ENCODE data around the gene BRD4.

The BRD4 gene

DNA sequence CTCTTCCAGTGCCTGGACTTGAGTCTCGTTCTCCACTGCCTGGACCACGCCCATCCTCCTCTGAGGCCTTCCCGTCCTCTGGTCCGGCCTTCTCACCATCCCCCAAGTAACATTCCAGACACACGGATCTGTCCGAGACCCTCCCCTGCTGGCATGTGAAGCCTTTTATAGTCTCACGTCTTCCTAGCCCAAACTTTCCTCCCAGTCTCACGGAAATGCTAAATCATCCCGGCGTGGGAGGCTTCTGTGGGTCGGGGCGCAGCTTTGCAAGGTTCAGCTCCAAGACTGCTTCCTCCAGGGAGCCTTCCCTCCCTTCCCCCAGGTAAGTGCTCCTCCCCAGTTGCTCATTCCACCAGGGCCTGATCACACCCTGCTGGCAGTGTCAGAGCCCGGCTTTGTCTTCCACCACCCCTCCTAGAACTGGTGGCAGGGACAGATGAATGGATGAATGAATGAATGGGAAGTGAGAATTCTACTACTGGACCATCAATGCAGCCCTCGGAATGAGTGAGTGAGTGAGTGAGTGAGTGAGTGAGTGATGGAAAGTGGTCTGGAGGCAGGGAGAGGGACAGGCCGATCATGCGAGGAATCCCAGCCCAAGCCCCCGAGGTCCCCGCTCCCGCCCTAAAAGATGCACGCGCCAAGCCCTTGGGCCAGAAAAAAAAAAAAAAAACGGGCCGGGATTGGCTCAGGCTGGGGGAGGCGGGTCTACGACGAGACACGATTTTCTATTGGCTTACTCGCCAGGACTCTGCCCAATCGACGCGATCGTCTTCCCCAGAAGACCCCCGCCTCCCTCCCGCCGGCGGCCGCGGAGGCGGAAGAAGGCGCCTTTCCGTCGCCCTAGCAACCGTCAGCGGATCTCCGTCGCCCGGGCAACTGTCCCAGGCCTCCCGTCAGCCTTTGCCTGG is 109.3 kb downstream of the BRD4 start:
- peak; percentile 89 for DNase-seq

DNA sequence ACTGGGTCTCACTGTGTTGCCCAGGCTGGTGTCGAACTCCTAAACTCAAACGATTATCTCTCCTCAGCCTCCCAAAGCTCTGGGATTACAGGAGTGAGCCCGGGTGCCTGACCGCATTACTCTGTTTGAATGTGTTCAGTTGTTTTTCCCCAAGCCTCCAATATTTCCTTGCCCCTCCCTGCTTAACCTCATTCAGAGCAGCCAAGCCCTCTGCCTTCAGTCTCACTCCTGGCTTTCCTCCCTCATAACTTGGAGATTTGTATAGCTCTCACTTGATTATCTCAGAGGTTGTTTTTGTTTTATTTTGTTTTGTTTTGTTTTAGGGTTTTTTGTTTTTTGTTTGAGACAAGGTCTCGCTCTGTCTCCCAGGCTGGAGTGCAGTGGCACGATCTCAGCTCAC is 111.5 kb downstream of the BRD4 start:
- DNase-seq: no peak

GRCh38 chr19:15218501-15218900 is 113.8 kb downstream of the BRD4 start:
- no peak for DNase-seq

DNA sequence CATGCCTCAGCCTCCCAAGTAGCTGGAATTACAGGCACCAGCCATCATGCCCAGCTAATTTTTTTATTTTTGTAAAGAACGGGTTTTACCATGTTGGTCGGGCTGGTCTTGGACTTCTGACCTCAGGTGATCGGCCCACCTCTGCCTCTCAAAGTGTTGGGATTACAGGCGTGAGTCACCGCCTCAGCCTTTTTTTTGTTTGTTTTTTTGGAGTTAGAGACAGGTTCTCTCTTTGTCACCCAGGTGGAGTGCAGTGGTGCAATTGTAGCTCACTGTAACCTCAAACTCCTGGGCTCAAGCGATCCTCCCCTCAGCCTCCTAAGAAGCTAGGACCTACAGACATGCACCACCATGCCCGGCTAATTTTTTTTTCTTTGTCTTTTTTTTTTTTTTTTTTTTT is 116.0 kb downstream of the BRD4 start:
- DNase-seq: no peak

- no peak for DNase-seq
Observed at GRCh38 chr19:15213715-15214381, 118.5 kb downstream of the BRD4 start.

GRCh38 chr19:15212711-15213110 is 119.6 kb downstream of the BRD4 start:
- no peak for DNase-seq

GRCh38 chr19:15210323-15210781 is 122.0 kb downstream of the BRD4 start:
- no peak for DNase-seq

DNA sequence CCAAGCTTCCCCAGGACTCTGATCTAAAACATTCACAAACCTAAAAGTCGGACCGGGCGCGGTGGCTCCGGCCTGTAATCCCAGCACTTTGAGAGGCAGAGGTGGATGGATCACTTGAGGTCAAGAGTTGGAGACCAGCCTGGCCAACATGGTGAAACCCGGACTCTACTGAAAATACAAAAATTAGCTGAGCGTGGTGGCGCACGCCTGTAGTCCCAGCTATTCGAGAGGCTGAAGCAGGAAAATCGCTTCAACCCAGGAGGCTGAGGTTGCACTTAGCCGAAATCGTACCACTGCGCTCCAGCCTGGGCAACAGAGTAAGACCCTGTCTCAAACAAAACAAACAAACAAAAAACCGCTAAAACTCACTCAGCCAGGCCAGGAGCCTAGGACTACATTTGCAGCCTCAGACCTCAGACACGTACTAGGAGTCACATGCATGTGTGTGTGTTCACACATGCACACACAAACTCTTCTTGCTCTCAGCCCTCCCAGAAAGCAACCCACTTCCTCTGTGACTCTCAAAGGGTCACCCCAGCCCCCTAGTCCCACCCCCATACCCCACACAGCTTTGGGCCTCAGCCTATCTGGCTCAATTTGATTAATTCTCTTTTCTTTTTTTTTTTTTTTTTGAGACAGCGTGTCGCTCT is 130.8 kb downstream of the BRD4 start:
- no peak for DNase-seq

DNA sequence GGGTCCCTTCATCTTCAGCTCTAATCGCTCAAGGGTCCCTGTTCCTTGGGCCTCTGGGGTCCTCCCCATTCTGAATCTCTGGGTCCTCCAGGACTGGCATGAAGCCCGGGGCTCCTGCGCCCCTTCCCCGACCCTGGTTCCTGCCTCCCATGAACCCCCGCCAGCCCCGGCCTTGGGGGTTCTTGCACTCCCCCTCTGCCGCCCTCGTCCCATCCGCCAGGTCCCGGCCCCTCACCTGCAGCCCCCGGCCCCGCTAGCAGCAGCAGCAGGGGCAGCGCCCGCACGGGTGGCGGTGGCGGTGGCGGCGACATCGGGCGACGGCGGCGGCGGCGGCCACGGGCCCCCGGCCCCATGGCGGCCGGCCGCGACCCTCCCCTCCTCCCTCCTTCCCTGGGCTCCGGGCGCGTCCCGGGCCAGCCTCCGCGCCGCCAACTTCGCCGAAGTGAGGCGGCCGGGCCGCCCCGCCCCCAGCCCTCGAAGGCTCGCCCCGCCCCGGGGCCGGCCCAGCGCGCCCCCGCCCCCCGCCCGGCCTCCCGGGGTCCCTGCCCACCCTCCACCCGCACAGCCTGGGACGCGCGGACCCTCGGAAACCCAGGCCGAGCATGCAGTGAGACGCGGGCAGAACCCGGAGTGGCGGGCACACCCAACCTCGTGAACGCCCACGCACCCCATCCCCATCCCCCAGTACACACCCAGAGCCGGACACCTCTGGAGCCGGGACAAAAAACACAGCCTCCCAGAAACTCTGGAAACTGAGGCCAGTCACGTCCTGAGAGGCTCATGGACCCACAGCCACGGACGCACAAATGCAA is 131.6 kb downstream of the BRD4 start, which contains the start of gene NOTCH3:
Gene NOTCH3 (minus strand): TSS at position 443 of the 812 bp plus-strand sequence. CDS start 90 bp downstream, at position 353.
- no peak for DNase-seq

- no peak for DNase-seq
Observed at GRCh38 chr19:15199661-15200552, 132.4 kb downstream of the BRD4 start.

GRCh38 chr19:15198951-15199660 is 133.2 kb downstream of the BRD4 start:
- DNase-seq: no peak

- no peak for DNase-seq
Observed at GRCh38 chr19:15197942-15198341, 134.4 kb downstream of the BRD4 start.

DNA sequence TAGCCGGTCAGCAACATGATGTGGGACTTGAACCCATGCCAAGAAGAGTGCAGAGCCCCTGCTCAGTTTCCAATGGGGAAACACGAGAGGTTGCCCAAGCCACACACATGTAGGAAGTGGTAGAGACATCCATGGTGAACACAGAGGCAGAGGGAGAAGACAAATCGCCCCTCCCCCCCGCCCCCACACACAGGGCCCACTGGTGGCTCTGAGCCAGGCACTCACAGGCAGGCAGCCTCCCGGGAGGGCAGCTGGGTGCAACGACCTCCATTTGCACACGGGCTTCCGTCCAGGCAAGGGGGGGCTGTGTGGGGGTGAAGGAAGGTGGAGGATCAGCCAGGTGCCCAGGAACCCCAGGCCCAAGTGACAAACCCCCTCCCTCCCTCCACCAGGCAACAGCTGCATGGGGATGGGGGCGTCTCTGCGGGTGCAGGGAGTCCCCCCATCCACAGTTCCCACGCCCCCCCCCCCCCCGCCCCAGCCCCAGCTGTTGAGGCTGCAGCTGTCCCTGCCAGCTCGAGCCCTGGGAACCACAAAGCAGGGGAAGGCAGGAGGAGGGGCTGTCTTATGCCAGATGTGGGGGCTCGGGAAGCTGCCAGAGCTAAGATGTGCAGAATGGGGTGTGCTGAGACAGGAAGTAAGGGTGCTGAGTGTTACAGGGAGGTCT is 134.9 kb downstream of the BRD4 start:
- DNase-seq: no peak

DNA sequence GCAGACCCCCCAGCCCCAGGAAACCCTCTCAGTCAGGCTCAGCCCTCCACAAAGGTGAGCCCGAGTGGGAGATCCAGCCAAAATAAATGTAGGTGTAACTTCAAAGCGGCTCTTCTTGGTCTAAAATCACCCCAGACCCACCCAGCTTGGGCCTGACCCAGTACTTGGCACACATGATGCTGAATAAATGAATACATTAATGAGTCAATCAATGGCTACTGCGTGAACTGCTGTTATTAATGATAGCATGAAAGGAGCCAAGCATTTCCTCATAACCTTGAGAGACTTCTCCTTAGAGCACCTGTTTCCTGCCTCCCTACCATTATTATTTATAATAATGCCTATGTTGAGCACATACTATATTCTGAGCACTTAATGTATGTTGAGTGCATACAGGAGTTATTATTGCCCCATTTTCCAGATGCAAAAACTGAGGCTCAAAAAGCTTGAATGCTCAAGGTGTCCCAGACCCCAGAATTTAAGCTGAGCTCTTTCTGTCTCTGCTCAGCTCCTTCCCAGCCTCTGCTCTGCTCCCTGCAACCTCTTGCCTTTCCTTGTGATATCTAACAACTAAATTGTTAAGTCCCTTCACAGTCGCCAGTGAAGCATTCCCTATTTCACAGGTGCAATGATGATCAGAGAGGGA is 135.9 kb downstream of the BRD4 start:
- DNase-seq: no peak

DNA sequence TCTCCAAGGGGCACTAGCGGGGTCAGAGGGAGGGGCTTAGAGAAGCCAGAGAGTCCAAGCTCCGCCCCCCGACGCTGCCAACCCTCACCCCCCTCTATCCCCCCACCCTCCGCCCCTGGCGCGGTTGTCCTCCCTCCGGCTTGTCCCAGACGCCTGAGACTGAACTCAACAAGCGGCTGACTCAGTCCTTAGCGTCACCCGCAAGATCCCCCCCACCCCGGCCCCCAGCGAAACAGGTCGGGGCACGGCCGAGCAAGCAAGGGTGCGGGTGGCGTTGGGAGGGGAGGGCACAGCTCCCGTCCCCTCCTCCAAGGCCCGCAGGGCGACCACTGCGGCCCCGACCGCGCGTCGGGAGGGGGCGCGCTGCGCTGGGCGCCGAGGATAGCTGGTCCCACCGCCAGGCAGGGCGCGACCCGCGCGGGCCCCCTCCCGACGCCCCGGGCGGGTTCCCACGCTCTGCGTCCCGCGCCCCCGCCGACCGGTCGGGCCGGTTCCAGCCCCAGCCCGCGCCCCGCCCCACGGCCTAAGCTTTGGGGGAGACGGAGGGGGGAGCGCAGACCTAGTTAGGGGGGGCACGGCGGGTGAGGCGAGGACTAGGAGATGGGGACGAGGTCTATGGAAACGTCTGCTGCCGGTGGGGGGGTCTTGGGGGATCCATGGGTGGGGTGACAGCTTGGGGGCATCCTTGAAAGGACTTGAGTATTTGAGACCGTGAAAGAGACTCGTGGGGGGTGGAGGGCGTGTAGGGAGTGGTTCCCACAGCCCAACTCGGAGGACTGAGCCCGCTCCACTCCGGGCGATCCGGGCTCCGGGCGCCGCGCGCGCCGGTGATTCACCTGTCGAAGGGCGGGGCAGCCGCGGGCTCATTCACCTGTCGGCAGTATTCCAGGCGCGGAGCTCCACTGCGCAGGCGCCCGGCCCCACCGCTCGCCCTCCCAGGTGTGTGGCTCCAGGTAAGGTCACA is 136.7 kb downstream of the BRD4 start:
- no peak for DNase-seq

- no peak for DNase-seq
Observed at GRCh38 chr19:15194938-15195337, 137.4 kb downstream of the BRD4 start.

- no peak for DNase-seq
Observed at GRCh38 chr19:15191982-15192381, 140.4 kb downstream of the BRD4 start.

DNA sequence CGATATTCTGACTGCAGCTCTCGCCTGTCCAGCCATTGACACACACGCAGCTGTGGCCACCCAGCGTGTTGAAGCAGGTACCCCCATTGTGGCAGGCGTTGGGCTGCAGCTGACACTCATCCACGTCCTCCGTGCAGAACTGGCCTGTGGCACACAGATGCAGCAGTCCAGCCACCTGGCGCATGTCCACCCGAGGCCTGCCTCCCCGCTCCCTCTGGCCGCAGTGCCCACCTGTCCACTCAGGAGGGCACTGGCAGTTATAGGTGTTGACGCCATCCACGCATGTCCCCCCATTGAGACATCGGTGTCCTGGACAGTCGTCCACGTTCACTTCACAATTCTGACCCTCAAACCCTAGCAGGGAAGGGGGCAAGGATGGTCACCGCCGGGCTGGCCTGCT is 140.8 kb downstream of the BRD4 start:
- DNase-seq: no peak

- DNase-seq: no peak
Observed at GRCh38 chr19:15188851-15189250, 143.5 kb downstream of the BRD4 start.
